ENCODE results near the gene GADD45A. TPM values are rescaled to one million over a fixed set of nuclear protein-coding genes. Genes with fewer than 3 reads are reported as not detected.
"Not testable (repeated sequence)": the region's sequence is repeated elsewhere in the genome, so short reads cannot be mapped to it uniquely, and the experiment has no call there.

The GADD45A gene
- total RNA-seq, 1 donor from 2014 or later: 247 TPM

DNA sequence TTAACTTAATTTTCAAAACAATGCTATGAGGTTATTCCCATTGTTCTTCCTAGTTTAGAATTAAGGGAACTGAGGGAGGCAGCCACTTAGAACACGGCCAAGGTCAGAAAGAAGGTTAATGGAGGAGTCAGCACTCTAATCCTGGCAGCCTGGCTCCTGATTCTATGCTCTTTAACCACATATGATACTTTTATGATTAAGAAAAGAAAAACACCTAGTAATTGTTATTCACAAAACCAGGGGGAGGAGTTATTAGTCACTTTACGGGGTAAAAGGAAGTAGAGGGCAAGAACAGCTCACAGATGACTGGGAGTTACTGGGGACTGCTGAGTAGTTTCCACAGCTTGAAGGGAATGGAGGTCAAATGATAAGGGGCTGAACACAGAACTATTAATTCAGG is 38.6 kb downstream of the GADD45A start:
- DNase-seq (ENCODE audit: low read depth): no peak
- no peak for TF ChIP-seq CTCF (IDR thresholded peaks at IDR 0.05; ENCODE audit: insufficient read depth, low read length, poor library complexity, severe bottlenecking)
- Histone ChIP-seq H3K4me3 (ENCODE audit: low read depth, low read length) (no peak overlapping the region), H3K27me3 (ENCODE audit: control insufficient read depth, insufficient read depth, low read length) (no peaks in the 10 kb centered on the region), H3K36me3 (ENCODE audit: control insufficient read depth, insufficient read depth, low read length) (no peaks in the 10 kb centered on the region)

DNA sequence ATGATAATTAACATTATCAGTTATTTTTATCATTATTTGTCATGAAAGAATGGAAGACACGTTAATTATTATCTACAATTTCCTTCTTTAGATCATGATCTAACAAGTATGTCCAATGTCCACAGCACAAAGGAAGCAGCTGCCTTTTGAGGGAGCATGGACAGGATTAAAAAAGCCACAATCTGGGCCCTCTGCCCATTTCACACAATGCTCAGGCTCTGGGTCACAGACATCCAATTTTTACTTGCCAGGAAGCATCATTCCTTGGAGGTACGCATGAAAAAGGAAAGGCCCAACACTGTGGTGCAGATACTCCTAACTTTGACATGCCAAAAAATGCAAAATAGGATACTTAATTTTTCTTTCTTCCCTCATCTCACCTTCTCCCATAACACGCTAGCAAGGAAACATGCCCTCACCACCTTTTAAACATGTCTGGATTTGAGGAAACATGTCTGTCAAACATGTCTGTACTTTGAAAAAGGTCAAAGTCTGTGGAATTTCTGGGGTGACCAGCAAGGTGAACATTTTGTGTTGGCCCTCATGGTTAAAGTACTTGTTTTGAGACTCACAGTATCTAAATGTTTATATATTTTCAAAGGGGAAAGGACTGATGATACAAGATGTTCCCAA is 40.0 kb downstream of the GADD45A start:
- H3K4me3 ChIP-seq (ENCODE audit: low read depth, low read length): no peak overlapping the region
- no peaks in the 10 kb centered on the region for H3K36me3 ChIP-seq (ENCODE audit: control insufficient read depth, insufficient read depth, low read length)
- no peak for TF ChIP-seq CTCF (IDR thresholded peaks at IDR 0.05; ENCODE audit: insufficient read depth, low read length, poor library complexity, severe bottlenecking)
- DNase-seq (ENCODE audit: low read depth): peak; percentile 83
- no peaks in the 10 kb centered on the region for H3K27me3 ChIP-seq (ENCODE audit: control insufficient read depth, insufficient read depth, low read length)

- Histone ChIP-seq H3K27me3 (ENCODE audit: control insufficient read depth, insufficient read depth, low read length) (no peaks in the 10 kb centered on the region), H3K36me3 (ENCODE audit: control insufficient read depth, insufficient read depth, low read length) (no peaks in the 10 kb centered on the region), H3K4me3 (ENCODE audit: low read depth, low read length) (no peak overlapping the region)
- no peak for DNase-seq (ENCODE audit: low read depth)
- no peak for TF ChIP-seq CTCF (IDR thresholded peaks at IDR 0.05; ENCODE audit: insufficient read depth, low read length, poor library complexity, severe bottlenecking)
Observed at GRCh38 chr1:67726224-67726623, 41.2 kb downstream of the GADD45A start.

DNA sequence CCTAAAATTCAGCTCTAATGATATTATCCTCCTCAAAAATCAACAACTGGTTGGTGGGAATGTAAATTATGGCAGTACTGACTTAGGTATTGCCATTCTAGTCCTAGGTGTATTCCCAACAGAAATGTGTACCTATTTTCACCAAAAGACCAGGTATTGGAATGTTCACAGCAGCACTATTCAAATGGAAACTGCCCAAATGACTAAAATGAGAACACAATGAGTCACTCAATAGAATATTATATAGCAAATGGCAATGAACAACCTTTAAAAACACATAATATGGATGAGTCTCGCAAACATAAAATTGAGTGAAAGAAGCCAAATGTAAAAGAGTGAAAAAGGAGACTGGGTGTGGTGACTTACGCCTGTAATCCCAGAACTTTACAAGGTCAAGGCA is 44.9 kb downstream of the GADD45A start:
- H3K4me3 ChIP-seq (ENCODE audit: low read depth, low read length): no peak overlapping the region
- TF ChIP-seq CTCF (IDR thresholded peaks at IDR 0.05; ENCODE audit: insufficient read depth, low read length, poor library complexity, severe bottlenecking): no peak
- no peak for DNase-seq (ENCODE audit: low read depth)
- no peaks in the 10 kb centered on the region for H3K27me3 ChIP-seq (ENCODE audit: control insufficient read depth, insufficient read depth, low read length)
- H3K36me3 ChIP-seq (ENCODE audit: control insufficient read depth, insufficient read depth, low read length): no peaks in the 10 kb centered on the region

- not testable (repeated sequence) for H3K4me3 ChIP-seq (ENCODE audit: low read depth, low read length); H3K27me3 ChIP-seq (ENCODE audit: control insufficient read depth, insufficient read depth, low read length); DNase-seq (ENCODE audit: low read depth); H3K36me3 ChIP-seq (ENCODE audit: control insufficient read depth, insufficient read depth, low read length)
Observed at GRCh38 chr1:67730312-67730711, 45.3 kb downstream of the GADD45A start.

DNA sequence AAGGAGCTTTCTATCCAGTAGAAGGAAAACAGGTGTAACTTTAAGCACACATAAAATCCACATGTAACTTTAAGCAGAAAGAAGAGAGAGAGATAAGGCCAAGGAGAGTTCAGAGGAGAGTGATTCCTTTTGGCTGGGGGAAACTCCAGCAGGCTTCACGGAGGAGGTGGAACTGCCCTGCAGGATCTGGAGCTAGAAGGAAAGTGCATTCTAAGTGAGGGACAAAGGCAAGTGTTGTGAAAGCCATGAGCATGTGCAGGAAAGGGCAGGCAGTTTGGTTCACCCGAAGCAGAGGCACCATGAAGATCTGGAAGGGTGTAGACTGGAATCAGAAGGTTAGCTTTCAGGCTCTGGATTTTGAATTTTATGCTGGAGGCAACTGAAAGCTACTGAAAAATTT is 46.3 kb downstream of the GADD45A start:
- no peaks in the 10 kb centered on the region for H3K27me3 ChIP-seq (ENCODE audit: control insufficient read depth, insufficient read depth, low read length)
- TF ChIP-seq CTCF (IDR thresholded peaks at IDR 0.05; ENCODE audit: insufficient read depth, low read length, poor library complexity, severe bottlenecking): no peak
- DNase-seq (ENCODE audit: low read depth): no peak

More for the DNA sequence above, 46.3 kb downstream of the GADD45A start:
- Histone ChIP-seq H3K4me3 (ENCODE audit: low read depth, low read length) (no peak overlapping the region), H3K36me3 (ENCODE audit: control insufficient read depth, insufficient read depth, low read length) (no peaks in the 10 kb centered on the region)

Data from kidney epithelial cell (primary cell).